22Rv1 (cell line): ENCODE measurements around the gene HOXB2.

Source experiments
- H3K27ac ChIP-seq: fragments of 450-650 bp; 2 replicates; pipeline ENCODE4 v1.5.1; 2017
- ZFX ChIP-seq: fragments of 450-650 bp; IDR thresholded peaks from 2 replicates; pipeline ENCODE4 v1.6.1; 2017; ENCODE audit warnings: antibody characterized with exemption, borderline replicate concordance
- TF ChIP-seq, protein P1 (sequence below): fragments of 450-650 bp; IDR thresholded peaks from 2 replicates; pipeline ENCODE4 v1.5.1; 2017; ENCODE audit warnings: mild to moderate bottlenecking

HOXB2 gene

DNA sequence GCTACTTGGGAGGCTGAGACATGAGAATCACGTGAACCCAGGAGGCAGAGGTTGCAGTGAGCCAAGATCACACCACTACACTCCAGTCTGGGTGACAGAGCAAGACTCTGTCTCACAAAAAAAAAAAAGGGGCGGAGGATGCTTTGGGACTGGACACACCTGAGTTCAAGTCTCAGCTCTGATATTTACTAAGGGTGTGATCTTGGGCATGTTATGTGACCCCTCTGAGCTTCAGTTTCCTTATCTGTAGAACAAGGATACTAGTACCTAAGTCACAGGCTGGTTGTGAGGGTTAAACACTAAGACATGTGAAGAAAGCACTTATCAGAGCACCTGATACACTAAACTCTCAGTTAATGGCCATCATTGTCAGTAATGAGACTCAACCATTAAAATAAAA is 40.0 kb downstream of the HOXB2 start:
- H3K27ac ChIP-seq = no peak overlapping the region
- TF ChIP-seq ZFX = no peak
- TF ChIP-seq, protein P1, sequence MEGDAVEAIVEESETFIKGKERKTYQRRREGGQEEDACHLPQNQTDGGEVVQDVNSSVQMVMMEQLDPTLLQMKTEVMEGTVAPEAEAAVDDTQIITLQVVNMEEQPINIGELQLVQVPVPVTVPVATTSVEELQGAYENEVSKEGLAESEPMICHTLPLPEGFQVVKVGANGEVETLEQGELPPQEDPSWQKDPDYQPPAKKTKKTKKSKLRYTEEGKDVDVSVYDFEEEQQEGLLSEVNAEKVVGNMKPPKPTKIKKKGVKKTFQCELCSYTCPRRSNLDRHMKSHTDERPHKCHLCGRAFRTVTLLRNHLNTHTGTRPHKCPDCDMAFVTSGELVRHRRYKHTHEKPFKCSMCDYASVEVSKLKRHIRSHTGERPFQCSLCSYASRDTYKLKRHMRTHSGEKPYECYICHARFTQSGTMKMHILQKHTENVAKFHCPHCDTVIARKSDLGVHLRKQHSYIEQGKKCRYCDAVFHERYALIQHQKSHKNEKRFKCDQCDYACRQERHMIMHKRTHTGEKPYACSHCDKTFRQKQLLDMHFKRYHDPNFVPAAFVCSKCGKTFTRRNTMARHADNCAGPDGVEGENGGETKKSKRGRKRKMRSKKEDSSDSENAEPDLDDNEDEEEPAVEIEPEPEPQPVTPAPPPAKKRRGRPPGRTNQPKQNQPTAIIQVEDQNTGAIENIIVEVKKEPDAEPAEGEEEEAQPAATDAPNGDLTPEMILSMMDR = no peak

DNA sequence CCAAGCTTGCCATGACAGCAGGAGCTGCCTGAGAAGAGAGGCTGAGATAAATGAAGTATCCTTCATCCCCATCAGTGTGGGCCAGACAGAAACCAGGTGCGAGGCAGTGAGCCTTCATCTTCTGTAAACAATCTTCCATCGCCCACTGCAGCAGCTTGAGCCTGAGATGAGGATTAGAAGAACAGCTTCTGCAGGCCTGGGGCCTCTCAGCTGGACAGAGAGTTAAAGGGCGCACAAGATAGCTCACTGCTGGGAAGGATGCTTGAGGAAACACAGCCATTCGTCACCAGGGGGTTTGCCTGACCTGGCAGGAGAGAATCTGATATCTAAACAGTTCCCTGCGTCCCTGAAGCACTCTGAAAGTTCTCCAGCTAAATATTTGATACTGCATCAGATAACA is 41.2 kb downstream of the HOXB2 start:
- TF ChIP-seq, protein P1 = no peak
- TF ChIP-seq ZFX = no peak
- H3K27ac ChIP-seq = no peak overlapping the region

DNA sequence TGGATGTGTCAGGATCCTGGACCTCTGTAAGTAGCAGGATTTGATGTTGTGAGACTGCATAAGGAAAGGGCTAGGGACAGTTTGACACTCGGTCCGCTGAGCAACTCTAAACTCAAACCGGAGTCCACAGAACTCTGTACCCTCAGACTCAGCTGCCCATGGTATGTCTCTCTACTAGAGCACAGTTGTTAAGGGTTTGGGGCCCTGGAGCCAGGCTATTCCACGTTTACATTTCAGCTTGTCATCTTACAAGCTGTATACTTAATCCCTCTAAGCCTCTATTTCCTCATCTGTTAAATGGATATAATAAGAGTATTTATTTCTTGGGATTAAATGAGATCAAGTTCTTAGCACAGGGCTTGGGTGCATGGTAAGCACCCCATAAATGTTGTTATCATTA is 42.0 kb downstream of the HOXB2 start:
- H3K27ac ChIP-seq = no peak overlapping the region
- TF ChIP-seq, protein P1 = no peak
- TF ChIP-seq ZFX = no peak

DNA sequence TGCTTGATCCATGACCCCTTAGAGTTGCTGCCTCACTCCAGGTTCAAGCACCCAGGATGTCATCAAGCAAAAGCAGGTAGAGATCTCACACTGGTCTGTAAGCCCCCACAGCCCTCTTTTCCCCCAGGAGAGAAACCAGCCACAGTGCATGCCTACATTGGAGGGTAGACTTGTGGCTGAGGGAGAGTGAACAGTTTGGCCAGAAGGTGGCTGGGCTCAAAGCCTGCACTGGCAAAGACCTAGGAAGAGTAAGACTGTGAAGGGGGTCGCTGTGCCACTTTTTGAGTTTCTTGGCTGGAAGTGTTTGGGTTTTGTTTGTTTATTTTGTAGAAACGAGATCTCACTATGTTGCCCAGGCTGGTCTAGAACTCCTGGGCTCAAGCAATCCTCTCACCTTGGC is 42.6 kb downstream of the HOXB2 start:
- TF ChIP-seq, protein P1 = no peak
- TF ChIP-seq ZFX = no peak
- H3K27ac ChIP-seq = no peak overlapping the region

DNA sequence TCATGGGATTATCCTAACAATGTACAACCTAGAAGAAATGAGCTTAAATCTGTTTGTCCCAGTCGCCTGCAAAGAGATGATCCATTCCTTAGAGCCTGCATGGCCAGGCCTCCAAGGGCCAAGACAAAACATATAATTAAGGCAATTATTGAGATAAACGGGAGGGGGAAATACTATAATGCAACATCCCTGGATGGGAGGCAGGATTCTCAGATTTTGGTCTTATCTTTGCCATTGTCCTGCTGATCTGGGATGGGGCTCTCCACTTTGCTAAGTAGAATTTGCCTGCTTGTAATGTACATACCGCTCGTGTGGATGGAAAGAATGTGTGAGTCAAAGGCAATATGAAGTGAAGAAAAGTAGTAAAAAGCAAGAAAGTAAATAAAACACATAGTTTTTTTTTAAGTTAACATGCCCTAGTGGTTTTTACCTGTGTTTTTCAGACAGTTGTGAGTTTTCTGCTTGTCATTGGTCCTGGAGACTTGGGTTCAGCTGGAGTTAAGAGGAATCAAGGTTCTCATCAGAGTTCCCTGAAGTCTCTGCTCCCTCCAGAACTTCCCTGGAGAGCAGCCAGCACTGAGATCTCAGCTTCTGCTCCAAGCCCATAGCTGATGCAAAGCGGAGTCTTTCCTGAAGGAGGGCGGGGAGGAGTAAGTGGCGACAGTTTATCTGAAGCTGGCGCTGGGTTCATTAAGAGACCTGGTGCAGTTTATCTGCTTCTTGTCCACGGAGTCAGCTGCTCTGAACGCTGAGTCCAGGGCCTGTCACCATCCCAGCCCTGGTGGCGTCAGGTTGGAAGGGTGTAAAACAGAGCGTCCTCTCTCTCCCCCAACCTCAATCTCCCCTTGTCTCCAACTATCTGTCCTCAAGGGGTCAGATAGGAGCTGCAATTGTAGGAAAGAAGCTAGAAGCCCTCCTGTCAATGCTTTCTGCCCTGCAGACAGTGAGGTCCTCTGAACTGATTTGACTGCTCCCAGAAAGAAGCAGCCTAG is 44.2 kb downstream of the HOXB2 start:
- no peak for TF ChIP-seq ZFX
- no peak overlapping the region for H3K27ac ChIP-seq

DNA sequence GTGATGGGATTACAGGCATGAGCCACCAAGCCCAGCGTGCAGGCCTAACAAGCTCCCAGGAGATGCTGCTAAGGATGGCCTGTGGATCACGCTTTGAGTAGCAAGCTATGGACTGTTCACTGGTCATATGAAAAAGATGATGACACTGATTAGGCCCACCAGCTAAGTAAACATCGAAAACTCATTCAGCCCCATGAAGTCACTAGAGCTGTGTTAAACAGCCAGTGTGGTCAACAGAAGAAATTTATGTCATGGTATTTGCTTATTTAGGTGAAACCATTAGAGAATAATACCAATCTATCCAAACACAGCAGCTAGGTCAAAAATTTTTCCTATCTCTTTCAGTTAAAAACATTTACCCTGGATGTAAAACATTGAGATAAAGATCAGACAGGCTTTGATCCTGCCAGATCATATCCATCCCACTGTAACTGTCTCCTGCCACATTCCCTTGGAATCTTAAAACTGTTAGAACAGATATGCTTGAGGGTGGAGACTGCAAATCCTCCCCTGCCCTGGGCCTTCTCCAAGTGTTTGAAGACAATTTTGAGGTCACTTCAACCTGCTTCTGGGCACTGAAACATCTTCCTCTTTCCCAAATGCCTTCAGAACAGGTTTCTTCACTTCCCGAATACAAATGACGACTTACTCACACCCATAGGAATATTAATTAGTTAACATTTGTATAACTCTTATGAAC is 45.0 kb downstream of the HOXB2 start:
- TF ChIP-seq ZFX = no peak
- TF ChIP-seq, protein P1 = no peak
- H3K27ac ChIP-seq = no peak overlapping the region

DNA sequence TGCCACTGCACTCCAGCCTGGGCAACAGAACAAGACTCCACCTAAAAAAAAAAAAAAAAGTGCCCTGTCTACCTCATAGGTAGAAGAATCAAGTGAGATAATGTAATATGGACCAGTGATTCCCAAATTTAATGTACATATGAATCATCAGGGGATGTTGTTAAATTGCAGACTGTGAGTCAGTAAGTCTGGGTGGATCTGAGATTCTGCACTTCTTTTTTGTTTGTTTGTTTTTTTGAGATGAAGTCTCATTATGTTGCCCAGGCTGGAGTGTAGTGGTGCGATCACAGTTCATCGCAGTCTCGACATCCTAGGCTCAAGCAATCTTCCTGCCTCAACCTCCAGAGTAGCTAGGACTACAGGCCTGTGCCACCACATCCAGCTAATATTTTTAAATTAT is 45.7 kb downstream of the HOXB2 start:
- no peak overlapping the region for H3K27ac ChIP-seq
- no peak for TF ChIP-seq ZFX
- TF ChIP-seq, protein P1 = no peak
